ENCODE results near the gene PMS2. TPM values are rescaled to one million over a fixed set of nuclear protein-coding genes. Genes with fewer than 3 reads are reported as not detected.
"Not testable (repeated sequence)": the region's sequence is repeated elsewhere in the genome, so short reads cannot be mapped to it uniquely, and the experiment has no call there.

PMS2 gene, protein sequence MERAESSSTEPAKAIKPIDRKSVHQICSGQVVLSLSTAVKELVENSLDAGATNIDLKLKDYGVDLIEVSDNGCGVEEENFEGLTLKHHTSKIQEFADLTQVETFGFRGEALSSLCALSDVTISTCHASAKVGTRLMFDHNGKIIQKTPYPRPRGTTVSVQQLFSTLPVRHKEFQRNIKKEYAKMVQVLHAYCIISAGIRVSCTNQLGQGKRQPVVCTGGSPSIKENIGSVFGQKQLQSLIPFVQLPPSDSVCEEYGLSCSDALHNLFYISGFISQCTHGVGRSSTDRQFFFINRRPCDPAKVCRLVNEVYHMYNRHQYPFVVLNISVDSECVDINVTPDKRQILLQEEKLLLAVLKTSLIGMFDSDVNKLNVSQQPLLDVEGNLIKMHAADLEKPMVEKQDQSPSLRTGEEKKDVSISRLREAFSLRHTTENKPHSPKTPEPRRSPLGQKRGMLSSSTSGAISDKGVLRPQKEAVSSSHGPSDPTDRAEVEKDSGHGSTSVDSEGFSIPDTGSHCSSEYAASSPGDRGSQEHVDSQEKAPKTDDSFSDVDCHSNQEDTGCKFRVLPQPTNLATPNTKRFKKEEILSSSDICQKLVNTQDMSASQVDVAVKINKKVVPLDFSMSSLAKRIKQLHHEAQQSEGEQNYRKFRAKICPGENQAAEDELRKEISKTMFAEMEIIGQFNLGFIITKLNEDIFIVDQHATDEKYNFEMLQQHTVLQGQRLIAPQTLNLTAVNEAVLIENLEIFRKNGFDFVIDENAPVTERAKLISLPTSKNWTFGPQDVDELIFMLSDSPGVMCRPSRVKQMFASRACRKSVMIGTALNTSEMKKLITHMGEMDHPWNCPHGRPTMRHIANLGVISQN
- 17.7 and 19.2 TPM in 2 replicates for total RNA-seq

DNA sequence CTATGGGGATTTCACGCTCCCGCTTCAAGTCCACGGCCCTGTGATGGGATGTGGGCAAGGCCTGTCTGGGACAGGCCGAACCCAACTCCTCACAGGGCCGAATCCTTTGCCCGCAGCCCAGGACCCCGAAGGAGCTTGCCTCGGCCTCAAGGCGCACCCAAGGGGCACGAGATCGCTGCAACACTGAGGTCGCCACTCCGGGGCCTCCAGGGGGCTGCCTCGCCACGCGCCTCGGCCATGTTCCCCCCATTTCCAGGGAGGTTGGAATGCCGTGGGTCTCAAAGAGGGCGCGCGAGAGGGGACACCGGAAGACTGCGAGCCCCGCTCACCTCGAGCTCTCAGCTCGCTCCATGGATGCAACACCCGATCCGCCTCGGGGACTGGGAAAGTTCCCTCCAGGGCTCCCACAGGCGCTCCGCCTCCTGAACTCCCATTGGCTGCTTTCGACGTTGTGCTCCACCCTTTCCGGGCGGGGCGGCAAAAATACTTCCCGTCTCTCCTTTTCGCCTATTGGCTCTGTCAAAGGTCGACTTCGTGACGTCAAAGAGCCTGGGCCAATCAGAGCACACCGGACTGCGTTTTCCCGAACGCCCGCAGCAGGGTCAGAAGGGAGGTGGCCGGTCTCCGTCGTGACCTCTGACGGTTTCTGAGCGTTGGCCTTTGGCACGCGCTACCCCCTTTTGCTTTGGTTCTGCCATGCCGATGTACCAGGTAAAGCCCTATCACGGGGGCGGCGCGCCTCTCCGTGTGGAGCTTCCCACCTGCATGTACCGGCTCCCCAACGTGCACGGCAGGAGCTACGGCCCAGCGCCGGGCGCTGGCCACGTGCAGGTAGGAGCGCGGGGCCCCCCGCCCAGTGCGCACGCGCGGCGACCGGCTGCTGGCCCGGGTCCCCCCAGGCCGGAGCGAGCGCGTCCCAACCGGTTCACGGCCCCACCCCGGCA, at the start of gene PMS2, which contains the start of gene AIMP2:
Gene PMS2 (minus strand): TSS at position 382 of the 944 bp plus-strand sequence. CDS start 30 bp downstream, at position 352.
Gene AIMP2 (plus strand): TSS at position 605 of the 944 bp plus-strand sequence. CDS start 92 bp downstream, at position 697.
- DNase-seq (ENCODE audit: low read depth, low spot score), result peak; percentile 96

DNA sequence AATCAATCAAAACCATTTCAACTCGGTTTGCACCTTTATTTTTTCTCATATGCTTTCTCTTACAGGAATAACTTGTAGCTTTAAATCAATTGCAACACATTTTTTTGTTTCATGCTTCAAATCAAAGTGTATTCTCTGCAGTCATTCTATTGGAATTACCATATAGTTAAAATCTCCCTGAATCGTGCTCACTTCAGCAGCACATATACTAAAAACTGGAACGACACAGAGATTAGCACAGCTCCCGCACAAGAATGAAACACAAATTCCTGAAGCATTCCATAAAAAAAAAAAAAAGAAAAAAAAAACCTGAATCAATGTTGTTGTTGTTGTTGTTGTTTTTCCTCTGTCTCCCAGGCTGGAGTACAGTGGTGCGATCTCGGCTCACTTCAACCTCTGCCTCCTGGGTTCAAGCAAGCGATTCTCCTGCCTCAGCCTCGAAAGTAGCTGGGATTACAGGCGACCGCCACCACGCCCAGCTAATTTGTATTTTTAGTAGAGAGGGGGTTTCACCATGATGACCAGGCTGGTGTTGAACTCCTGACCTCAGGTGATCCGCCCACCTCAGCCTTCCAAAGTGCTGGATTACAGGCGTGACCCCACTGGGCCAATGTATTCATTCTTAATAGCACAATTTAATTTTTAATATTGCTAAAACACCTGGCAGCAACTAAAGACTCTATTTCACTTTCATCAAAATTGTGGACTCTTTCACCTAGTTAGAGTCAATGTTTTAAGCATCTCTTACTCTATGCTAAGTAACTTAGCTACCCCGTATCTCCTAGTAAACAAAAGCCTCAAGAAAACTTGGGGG, 48.7 kb upstream of the PMS2 start:
- no peak for DNase-seq (ENCODE audit: low read depth, low spot score)

DNA sequence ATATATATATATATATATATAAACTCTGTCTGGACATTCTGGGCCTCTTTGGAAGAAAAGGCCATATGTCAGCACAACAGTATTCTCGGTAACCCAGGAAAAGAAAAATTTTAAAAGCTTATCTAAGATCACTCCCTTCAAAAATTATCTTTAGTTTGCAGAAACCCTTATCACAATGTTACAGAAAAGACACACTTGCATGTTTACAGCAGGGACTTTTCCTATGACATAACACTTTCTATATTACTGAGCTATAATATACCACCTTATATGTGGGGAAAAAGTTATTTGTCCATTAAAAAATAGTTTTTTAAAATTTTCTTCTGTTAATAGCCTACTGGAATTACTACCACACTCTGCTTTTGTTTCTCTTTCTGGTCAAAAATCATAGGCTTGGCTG, 47.8 kb upstream of the PMS2 start:
- no peak for DNase-seq (ENCODE audit: low read depth, low spot score)

DNA sequence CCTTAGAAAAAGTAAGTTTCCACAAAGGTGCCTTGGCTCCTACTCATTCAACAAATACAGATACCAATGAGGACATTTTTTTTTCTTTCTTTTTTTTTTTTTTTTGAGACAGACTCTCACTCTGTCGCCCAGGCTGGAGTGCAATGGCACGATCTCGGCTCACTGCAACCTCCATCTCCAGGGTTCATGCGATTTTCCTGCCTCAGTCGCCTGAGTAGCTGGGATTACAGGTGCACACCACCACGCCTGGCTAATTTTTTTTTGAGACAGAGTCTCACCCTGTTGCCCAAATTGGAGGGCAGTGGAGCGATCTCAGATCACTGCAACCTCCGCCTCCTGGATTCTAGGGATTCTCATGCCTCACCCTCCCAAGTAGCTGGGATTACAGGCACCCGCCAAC, 42.3 kb upstream of the PMS2 start:
- not testable (repeated sequence) for DNase-seq (ENCODE audit: low read depth, low spot score)

DNA sequence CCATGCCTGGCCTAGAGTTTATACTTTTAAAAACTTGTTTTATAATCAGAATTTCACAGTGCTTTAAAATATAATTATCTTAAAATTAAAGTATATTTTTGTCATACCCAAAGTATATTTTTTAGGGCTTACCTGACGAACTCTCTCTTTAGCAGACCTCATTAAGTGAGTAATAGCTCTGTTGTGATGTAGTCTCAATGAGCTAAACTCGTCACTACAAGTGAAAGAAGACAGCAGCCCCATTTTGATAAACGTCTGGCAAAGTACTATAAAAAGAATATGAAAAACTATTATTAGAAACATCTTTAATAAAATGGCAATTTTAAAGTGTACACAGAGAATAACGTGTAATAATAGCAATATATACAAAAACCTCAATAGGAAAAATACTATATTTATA, 40.9 kb upstream of the PMS2 start:
- no peak for DNase-seq (ENCODE audit: low read depth, low spot score)

DNA sequence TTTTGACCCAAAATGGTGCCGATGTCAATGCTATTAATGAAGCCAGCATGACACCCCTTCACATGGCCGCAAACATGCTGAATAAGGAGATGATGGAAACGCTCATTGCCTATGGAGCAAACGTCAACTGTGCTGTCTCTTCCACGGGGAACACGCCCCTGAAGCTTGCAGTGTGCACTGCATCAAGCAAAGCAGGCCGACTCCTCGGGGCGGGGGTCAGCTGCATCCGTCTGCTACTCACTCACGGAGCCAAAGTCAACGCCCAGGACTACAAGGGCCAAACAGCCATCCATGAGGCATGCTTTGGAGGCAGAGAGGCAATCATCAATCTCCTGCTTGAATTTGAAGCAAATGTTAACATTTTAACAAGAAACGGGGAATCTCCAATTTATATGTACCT, 26.8 kb upstream of the PMS2 start:
- DNase-seq (ENCODE audit: low read depth, low spot score), result no peak

DNA sequence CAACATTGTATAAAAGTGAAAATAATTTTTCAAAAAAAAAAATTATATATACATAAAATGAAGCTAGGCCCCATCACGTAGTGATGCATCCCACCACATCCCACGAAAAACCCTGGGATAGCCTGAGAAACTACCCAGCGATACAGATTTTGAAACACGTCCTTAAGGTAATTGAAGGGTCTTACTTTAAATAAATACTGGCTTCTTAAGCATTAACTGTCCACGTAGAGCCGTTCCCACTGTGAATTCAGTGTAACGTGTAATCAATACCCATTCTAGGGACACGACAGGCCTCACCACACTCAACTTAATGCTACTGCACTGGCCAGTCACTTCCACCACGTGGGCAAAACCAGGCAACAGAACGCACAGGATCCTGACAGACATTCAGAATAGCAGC, 26.3 kb upstream of the PMS2 start:
- no peak for DNase-seq (ENCODE audit: low read depth, low spot score)

DNA sequence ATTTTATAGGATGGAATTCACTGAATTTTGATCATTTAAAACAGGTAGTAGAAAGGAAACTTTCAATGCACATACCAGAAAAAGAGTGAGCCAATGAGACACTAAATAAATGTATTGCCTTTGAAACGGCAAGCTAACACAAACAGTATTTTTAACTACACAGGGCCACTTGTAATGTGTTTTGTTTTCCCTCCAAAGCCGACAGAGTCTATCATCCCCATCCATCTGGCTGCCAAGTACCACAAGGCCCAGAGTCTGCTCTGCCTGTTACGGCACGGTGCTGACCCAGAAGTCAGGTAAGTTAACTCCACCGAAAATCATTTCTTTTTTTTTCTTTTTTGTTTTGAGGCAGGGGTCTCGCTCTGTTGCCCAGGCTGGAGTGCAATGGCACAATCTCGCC, 23.8 kb upstream of the PMS2 start:
- DNase-seq (ENCODE audit: low read depth, low spot score), result no peak

DNA sequence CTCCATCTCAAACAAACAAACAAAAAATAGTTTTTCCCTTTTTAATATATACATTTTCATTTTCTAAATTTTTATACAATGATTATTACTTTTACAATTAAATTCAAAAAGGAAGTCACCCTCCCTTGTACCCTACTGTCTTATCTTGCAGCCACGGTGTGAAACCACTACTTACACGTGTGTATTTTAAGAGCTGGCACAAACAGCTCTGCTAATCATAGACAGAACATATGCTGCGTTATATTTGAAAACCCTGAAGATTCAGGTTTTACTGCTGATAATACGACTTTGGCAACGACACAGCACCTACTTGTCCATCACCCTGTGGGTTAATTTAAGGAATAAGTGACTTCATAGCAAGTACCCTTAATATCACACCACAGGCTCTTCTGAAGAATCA, 23.3 kb upstream of the PMS2 start:
- no peak for DNase-seq (ENCODE audit: low read depth, low spot score)

DNA sequence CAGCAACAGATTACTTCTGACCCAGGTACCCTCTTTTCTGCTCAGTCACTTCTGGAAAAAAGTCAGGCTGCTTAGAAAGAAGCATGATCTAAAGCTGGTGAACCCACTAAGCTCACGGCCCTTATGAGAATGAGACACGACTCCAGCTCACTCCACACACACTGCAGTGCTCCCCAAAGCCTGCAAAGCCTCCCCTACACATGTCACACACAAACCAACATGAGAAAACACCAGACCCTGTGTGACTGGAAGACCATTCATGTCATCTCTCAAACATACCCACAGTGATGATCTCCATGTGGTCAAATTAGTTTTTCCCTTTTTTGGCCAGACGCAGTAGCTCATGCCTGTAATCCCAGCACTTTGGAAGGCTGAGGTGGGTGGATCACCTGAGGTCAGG, 22.7 kb upstream of the PMS2 start:
- DNase-seq (ENCODE audit: low read depth, low spot score), result no peak

DNA sequence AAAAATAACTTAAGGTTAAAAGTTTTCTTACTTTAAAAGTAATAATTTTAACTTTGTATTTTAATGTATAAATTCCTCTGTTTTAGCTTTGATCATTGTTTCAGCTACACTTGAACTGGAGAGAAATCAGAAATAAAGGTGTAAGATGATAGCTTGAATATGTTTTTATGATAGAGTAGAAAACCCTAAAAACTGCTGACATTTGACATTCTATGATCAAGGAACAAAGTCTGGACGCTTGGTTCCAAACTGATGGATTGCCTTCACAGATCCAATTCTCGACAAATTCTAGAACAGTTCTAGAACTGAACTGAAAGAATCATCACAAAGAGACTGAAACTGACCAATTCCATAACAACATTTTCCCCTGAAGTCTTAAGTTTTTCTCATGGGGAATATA, 22.1 kb upstream of the PMS2 start, which contains the start of gene ANKRD61:
Gene ANKRD61 (plus strand): TSS at position 389 of the 400 bp plus-strand sequence. CDS start 0 bp downstream, at position 389.
- no peak for DNase-seq (ENCODE audit: low read depth, low spot score)

DNA sequence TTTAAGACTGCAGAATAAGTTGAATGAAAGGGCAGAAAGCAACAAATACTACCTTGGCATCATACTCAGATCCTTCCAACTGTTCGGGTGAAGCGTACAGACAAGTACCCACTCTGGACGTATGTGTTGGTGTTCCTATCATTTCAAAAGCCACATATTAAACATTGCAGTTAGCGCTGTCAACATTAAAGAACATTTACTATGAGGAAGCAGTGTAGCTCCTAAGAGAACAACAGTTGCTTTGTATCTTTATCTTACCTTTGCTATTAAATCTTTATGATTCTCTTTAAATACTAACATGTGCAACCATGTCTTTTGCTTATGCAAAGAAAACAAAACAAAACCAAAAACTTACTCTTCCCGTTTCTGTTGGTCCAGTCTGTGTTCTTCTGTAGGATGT, 19.7 kb upstream of the PMS2 start:
- no peak for DNase-seq (ENCODE audit: low read depth, low spot score)

DNA sequence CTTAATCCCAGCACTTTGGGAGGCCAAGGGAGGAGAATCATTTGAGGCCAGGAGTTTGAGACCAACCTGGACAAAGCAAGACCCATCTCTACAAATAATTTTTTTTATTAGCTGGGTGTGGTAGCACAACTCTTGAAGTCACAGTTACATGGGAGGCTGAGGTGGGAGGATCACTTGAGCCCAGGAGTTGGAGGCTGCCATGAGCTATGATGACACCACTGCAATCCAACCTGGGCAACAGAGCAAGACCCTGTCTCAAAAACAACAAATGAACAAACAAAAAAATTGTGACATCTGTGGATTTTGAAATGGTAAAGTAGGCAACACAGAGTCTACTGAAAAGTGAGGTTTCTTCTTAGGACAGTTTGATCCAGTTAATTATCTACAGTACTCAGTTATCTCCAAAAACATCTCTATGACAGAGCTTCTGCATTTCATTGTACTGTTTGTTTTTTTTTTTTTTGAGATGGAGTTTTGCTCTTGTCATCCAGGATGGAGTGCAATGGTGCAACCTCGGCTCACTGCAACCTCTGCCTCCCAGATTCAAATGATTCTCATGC, 19.0 kb upstream of the PMS2 start:
- DNase-seq (ENCODE audit: low read depth, low spot score), result no peak

DNA sequence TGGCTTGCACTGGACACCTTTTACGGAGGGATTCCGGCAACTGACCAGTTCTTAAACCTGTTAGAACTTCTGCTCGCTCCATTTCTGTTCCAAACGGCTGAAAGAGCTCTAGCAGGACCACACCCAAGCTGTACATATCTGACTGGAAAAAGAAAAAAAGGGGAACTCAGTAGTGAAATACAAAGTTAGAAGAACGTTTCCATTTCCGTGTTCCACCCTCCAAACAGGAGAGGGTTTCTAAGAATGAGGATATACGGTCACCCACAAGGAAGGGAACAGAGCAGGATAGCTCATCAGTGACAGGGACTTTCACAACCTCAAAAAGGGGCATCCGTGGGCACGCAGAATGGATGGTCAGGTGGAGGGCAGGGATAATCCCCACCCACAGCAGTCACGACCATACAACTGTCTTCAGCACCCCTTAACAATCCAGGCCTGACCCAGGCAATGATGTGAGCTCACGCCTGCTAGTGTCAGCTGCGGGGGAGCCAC, 18.0 kb upstream of the PMS2 start:
- DNase-seq (ENCODE audit: low read depth, low spot score), result no peak

DNA sequence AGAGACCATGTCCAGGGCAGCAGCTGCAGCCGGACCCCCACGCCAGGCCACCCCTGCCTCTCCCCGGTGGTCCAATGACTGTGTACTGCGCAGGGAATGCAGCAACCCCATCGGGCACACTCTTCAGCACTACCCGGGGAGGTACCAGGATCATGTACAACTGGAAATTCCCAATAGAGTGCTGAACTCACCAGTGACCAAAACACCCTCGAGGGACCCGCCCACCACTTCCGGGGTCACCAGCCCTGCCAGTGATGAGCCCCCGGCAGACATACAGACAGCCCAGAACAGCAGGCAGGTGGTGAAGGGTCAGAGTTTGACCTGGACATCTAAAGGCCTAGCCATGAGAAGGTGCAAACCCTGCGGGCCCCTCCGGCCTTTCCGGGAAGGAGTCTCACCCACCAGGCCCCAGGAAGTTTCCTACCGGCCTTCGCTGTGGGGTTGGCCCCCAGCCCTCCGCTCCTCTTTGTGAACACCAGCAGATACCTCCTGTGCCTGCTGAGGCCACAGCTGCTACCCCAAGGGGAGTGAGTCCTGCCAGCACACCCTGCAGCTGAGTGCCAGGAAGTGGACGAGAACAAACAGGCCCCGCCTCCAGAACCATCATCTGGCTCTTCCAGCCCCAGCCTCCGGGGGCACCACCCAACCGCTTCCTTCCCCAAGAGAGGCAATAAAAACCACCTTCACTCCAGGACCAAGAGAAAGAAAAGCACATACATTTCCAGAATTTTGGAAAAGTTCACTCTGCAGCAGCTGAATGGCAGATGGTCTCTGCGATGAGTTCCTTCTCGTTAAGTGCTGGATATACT, 17.4 kb upstream of the PMS2 start:
- DNase-seq (ENCODE audit: low read depth, low spot score), result no peak

DNA sequence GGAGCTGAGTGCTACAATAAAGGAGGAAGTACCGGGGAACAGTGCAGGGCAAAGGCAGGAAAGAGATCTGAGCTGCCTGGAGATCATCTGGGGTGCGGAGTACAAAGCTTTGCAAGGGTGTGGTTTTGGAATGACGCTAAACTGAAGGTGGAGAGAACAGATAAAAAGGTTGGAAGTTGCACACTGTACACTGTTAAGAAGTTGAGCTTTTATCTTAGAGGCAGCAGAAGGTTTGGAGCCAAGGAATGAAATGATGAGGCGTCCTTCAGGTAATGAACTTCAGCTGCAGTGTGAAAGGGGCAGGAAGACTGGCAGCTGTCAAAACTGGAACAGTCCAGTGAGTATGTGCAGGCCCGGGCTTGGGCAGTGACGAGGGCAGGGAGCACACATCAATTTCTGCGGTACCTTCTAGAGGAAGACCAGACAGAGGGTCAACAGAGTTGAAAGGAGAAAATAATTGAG, 15.2 kb upstream of the PMS2 start:
- no peak for DNase-seq (ENCODE audit: low read depth, low spot score)

DNA sequence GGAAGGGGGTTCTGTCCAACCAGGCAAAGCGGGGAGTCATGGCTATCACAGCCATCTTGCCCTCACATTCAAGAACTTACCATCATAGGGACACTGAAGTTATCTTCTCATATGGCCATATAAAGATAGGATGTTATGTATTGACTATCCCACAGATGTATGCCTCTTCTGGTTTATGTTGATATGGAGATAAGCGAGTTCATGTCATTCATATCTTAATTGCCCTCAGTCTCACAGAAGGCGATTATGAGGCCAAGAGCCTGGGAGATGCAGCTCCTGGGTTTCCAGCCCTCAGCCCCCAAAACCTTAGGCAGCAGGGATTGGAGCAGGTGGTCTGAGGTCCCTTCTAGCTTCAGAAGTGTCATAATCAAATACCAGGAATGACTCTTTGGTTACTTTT, 13.9 kb upstream of the PMS2 start:
- DNase-seq (ENCODE audit: low read depth, low spot score), result no peak

DNA sequence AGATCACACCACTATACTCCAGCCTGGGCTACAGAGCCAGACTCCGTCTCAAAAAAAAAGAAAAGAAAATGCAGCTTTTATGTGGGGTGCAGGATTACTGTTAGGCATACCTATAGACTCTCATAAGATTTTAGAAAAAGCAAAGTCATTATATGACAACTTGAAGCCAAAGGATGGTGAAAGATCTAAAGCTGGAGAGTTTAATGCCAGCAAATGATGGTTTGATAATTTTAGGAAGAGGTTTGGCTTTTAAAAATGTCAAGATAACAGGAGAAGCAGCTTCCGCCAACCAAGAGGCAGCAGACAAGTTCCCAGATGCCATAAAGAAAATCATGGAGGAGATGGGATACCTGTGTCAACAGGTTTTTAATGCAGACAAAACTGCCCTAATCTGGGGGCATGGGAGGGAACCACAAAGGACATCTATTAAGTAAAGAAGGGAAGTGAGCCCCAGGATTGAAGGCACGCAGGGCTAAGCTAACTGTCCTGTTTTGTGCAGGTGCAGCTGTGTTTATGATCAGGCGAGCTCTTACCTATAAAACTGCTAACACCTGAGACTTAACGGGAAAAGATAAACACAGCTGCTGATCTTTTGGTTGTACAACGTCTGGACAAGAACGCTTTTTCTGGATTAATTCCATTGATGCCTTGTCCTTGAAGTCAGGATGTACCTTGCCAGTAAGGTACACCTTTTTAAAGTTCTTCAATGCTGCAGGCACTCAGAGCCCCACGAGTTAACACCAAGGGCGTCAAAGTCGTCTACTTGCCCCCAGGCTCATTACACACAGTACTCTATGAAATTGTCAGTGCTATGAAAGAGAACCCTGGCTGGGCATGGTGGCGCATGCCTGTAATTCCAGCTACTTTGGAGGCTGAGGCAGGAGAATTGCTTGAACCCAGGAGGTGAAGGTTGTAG, 11.8 kb upstream of the PMS2 start:
- no peak for DNase-seq (ENCODE audit: low read depth, low spot score)

All from pulmonary artery endothelial cell (primary cell).